NOMO-1 treated with dmso at 0.1 percent for 144 hours (cell line): ENCODE results near the gene TRIM52.

ENCODE experiments used
- DNase-seq: peaks from one replicate; lab custom pipeline; 2025; ENCODE audit not compliant: unreplicated experiment; lab: John Stamatoyannopoulos, UW

TRIM52 gene

GRCh38 chr5:181233801-181234454, 27.0 kb downstream of the TRIM52 start:
- DNase-seq, result no peak

- no peak for DNase-seq
These were observed 27.7 kb downstream of the TRIM52 start for GRCh38 chr5:181233088-181233800.

- DNase-seq, result no peak
These were observed 28.4 kb downstream of the TRIM52 start for GRCh38 chr5:181232593-181232992.

- DNase-seq, result no peak
These were observed 29.5 kb downstream of the TRIM52 start for GRCh38 chr5:181231432-181231831.

- no peak for DNase-seq
These were observed 30.4 kb downstream of the TRIM52 start for GRCh38 chr5:181230551-181230950.

- no peak for DNase-seq
These were observed 30.9 kb downstream of the TRIM52 start for GRCh38 chr5:181229996-181230395.

GRCh38 chr5:181224390-181225229, 36.3 kb downstream of the TRIM52 start:
- DNase-seq, result no peak

- DNase-seq, result no peak
These were observed 37.1 kb downstream of the TRIM52 start for GRCh38 chr5:181223729-181224389.

- no peak for DNase-seq
These were observed 37.8 kb downstream of the TRIM52 start, which contains the start of gene TRIM41 for GRCh38 chr5:181223058-181223728. Gene TRIM41, plus strand, starts transcription at chr5:181223281. Its CDS starts 719 bp downstream, at chr5:181224000.

GRCh38 chr5:181222630-181223057, 38.3 kb downstream of the TRIM52 start:
- no peak for DNase-seq

- DNase-seq, result no peak
These were observed 38.9 kb downstream of the TRIM52 start for GRCh38 chr5:181221792-181222629.

- DNase-seq, result no peak
These were observed 39.7 kb downstream of the TRIM52 start for GRCh38 chr5:181221105-181221791.

GRCh38 chr5:181220178-181220515, 40.8 kb downstream of the TRIM52 start:
- DNase-seq, result no peak

- DNase-seq, result no peak
These were observed 41.4 kb downstream of the TRIM52 start for GRCh38 chr5:181219262-181220177.

- no peak for DNase-seq
These were observed 42.2 kb downstream of the TRIM52 start for GRCh38 chr5:181218795-181219124.

- DNase-seq, result no peak
These were observed 43.2 kb downstream of the TRIM52 start for GRCh38 chr5:181217803-181218062.

- no peak for DNase-seq
These were observed 43.7 kb downstream of the TRIM52 start for GRCh38 chr5:181217111-181217802.
